HUDEP-2 (cell line): Measurements from ENCODE around the gene MYOG.

Experiments
- DNase-seq, 76 experiments: peaks; one replicate each; lab custom pipeline; 2025; ENCODE audit not compliant: unreplicated experiment in 76 of 76; lab: John Stamatoyannopoulos, UW

MYOG gene

GRCh38 chr1:203049077-203049476, 36.7 kb downstream of the MYOG start:
- no peak for DNase-seq

GRCh38 chr1:203048555-203049051, 37.2 kb downstream of the MYOG start:
- peak in 4 of 76 experiments; percentile 7 to 17 (median 8) for DNase-seq

GRCh38 chr1:203048086-203048485, 37.7 kb downstream of the MYOG start:
- DNase-seq, result no peak

- no peak for DNase-seq
Measured at GRCh38 chr1:203046984-203047630, 38.7 kb downstream of the MYOG start.

GRCh38 chr1:203045821-203046594, 39.8 kb downstream of the MYOG start:
- no peak for DNase-seq

GRCh38 chr1:203045336-203045735, 40.5 kb downstream of the MYOG start:
- no peak for DNase-seq

GRCh38 chr1:203044546-203045250, 41.1 kb downstream of the MYOG start:
- no peak for DNase-seq

- DNase-seq, result no peak
Measured at GRCh38 chr1:203043830-203044545, 41.8 kb downstream of the MYOG start.

GRCh38 chr1:203041351-203041932, 44.4 kb downstream of the MYOG start:
- no peak for DNase-seq

GRCh38 chr1:203040513-203041275, 45.1 kb downstream of the MYOG start:
- DNase-seq, result peak in 1 of 76 experiments; percentile 12

- DNase-seq, result peak in 1 of 76 experiments; percentile 24
Measured at GRCh38 chr1:203039609-203040512, 46.0 kb downstream of the MYOG start.

- peak in 47 of 76 experiments; percentile 9 to 68 (median 35) for DNase-seq
Measured at GRCh38 chr1:203038891-203039608, 46.8 kb downstream of the MYOG start.

- DNase-seq, result peak in 13 of 76 experiments; percentile 4 to 35 (median 18)
Measured at GRCh38 chr1:203038217-203038741, 47.5 kb downstream of the MYOG start.

- peak in 20 of 76 experiments; percentile 7 to 58 (median 22) for DNase-seq
Measured at GRCh38 chr1:203037509-203038190, 48.2 kb downstream of the MYOG start.

- no peak for DNase-seq
Measured at GRCh38 chr1:203036537-203036936, 49.3 kb downstream of the MYOG start.

- DNase-seq, result no peak
Measured at GRCh38 chr1:203036135-203036534, 49.7 kb downstream of the MYOG start.
